Activated CD4-positive, alpha-beta T cell treated with anti-CD3 and anti-CD28 coated beads for 4 hours (primary cell): Measurements from ENCODE around the gene NR1D2.
"Not testable (repeated sequence)": the region's sequence is repeated elsewhere in the genome, so short reads cannot be mapped to it uniquely, and the experiment has no call there.

Source experiments
- DNase-seq, 2 donors: peaks; one replicate each; pipeline ENCODE4 v3.0.0-alpha.2; 2020

NR1D2 gene

DNA sequence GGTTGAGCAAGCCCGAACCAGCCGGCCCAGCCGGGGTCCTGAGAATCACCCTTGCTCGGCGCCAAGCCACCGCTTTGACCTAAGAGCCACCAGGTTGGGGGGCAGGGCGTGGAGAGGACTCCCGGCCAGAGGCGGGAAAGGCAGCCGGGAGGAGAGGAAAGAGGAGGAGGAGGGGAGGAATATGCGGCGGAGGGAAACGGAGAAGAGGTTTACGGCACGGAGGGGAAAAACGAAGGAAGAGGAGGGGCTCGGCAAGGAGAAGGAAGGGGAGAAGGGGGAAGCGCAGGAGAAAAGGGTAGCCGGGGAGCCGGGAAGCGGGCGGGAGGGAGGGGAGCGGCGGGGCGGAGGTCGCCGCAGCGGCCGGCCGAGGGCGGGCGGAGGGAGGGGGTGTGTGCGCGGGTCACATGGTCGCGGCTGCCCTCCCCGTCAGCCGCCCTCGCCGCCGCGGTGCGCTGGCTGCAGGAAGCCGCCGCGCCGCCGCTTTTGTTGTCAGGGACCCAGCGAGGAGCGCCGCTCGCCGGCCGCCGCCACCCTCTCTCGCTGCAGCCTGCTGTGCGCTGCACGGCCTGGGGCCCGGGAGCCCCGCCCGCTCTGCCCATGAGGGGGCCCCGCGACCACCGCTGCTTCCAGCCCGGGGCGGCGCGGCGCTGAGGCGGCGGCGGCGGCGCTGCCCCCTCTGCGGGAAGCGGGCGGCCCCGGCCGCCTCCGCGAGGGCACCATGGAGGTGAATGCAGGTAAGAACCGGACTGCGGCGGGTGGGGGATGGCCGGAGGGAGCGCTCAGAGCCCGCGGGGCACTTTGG, at the start of gene NR1D2:
Gene NR1D2, plus strand, starts transcription at position 426 of the 802 bp plus-strand sequence. Its CDS starts 293 bp downstream, at position 719.
- DNase-seq: peak; percentile 73 to 81

DNA sequence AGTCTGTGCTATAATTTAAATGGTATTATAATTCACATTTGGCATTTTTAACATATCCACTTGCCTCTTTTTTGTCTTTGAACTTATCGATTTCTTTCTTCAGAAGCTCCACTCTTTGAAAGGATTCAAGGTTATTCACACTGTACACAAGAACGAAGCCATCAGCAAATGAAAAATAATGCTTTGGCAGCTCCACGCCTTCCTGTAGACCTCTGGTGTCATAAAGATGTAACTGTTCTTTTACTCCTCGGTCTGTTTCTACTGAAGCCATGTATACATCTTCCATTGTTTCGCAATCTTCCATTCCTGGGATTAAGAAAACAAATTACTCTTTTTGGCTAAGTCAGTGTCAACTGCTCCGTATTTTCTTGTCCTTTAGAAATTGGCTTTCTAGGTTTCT, 44.3 kb upstream of the NR1D2 start:
- DNase-seq: no peak

DNA sequence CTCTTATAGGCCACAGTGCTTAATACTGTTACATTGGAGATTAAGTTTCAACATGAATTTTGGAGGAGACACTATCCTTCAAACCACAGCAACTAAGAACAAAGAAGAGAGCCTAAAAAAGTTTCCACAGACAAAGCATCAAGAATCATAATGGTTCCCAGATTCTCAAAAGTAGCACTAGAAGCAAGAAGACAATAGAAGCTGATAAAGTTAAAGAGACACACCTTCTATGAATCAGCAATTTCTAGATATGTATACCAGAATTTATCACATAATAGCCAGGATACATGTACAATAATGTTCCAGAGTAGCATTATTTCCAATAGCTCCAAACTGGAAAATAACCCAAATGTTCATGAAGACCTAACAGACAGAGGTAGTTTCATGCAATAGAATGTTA, 40.5 kb upstream of the NR1D2 start:
- DNase-seq: no peak

DNA sequence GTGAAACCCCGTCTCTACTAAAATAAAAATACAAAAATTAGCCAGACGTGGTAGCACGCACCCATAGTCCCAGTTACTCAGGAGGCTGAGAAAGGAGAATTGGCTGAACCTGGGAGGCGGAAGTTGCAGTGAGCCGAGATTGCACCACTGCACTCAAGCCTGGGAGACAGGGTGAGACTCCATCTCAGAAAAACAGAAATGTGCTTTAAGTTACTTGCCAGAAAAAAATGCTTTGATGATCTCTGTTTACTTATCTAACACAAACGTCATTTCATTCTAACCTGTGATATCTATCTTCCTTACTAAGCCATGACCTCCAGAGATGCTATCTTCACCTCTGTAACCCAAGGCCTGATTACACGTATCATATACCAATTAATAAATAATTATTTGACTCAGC, 35.7 kb upstream of the NR1D2 start:
- DNase-seq: no peak

DNA sequence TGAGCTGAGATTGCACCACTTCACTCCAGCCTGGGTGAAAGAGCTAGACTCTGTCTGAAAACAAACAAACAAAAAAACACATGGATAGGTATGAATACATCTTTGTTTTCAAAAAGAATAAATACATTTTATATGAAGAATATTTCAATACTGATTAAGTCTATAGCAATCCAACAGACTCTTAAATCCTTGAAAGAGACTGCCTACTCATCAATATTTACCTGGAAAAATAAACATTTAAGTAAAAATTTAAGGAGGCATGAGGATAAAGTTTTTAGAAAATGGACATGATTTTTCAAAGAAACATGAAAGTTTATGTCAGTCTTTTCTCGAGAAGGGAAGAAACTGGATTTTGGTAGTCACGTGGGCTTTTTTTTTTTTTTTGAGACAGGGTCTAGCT, 33.7 kb upstream of the NR1D2 start:
- no peak for DNase-seq

DNA sequence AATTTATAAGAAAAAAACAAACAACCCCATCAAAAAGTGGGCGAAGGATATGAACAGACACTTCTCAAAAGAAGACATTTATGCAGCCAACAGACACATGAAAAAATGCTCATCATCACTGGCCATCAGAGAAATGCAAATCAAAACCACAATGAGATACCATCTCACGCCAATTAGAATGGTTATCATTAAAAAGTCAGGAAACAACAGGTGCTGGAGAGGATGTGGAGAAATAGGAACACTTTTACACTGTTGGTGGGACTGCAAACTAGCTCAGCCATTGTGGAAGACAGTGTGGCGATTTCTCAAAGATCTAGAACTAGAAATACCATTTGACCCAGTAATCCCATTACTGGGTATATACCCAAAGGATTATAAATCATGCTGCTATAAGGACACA, 32.8 kb upstream of the NR1D2 start:
- not testable (repeated sequence) for DNase-seq

DNA sequence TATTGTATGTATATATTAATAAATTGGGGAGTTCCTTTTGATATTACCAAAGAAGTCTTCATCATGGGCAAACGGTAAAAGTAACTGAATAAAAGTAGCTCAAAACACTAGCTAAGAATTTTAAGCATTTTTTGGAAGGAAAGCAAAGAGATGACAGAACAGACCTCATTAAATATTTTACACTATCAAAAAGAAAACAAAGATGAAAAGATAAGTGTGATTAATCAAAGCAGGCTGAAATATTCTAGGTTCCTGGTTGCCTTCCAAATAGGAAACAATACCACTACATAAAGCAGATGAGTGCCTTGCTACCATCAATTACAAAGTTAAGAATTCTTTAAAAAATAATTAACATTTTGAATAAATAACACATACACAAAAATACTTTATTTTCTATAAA, 31.9 kb upstream of the NR1D2 start:
- no peak for DNase-seq

DNA sequence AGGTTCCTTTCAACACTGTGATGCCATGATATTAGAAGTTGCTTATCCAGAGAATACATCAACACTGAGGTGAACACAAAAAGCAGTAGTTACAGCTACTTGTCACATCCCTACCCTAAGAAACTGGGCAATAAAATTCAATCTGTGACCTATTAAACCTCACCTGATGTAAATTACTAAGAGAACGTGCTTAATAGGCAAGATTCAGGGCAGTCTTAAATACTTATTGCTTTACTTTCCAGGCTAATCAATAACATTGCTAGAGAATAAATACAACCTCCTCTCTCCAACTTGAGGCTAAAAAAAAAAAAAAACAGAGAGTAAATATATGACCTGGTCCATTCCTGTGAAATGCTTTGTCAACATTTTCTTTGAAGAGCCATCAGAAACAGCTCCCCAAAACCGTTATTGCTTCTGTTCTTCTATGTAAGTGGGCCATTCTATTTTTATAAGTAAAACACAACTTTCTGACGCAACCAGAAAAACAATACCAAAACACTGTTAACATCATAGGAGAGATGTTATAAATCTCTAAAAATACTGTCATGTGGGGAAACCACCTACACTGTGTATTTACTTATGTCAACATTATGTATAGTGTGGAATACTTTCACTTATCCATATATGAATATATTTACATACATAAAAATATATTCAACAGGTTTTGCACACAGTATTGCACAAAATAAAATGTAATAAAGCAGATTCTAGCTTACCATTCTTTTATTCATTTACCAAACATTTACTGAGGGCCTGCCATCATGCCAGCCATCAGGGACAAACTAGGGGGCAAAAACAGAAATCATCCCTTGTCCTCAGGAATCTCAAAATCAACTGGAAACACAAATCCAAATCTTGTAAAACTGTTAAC, 31.0 kb upstream of the NR1D2 start:
- no peak for DNase-seq

DNA sequence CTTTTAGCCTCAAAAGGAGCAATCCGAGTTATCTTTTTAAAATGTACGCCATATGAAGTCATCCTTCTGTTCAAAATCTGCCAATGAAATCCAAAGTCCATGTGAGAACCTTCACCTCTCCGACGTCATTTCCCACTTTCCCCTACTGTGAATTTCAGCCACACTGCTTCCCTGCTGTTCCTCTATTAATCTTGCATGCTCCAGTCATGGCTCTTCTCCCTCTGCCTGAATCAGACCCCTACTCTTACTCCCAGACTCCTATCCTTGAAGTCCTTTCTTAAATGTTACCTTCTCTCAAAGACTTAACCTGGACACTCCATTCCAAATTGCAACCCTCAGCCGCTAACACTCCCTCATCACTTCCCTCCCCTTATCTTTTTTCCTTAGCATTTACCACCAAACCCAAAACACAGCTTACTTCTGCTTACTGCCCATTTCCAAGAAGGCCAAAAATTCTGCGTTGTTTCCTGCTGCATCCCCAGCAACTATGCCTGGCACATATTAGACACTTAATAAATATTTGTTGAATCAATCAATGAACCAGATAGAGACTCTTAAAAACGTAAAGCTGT, 29.5 kb upstream of the NR1D2 start:
- DNase-seq: no peak

DNA sequence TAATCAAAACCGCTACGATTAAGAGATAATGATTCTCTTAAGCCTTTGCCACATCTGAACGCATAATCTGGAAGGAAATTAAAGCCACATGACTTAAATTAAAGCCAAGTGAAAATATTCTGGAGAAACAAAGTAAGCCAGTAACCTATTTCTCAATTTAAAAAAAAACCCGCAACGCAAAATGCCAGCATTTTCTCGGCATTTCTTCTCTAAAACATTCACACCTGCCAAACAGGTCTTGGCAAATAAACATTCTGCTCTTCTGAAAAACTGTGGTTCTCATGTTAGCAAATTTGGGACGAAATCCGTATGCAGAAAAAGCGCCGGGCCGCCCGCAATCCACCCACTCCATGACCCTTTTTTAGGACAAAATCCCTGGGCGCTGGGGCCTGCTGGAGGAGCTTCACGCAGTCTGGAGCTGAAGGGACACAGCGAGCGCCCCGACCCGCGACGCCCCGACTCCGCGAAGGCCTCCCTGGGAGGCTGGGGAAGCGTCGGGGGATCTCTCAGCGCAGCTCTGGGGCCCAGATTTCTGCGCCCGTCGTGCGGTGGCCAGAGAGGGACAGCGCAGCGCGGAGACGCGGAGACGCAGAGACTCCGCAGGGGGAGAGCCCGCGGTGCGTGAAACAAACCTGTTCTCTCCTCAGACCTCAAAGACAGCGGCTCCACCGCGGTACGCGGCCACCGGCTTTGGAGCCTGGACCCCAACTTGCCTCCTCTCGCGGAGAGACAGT, 28.8 kb upstream of the NR1D2 start:
- no peak for DNase-seq

DNA sequence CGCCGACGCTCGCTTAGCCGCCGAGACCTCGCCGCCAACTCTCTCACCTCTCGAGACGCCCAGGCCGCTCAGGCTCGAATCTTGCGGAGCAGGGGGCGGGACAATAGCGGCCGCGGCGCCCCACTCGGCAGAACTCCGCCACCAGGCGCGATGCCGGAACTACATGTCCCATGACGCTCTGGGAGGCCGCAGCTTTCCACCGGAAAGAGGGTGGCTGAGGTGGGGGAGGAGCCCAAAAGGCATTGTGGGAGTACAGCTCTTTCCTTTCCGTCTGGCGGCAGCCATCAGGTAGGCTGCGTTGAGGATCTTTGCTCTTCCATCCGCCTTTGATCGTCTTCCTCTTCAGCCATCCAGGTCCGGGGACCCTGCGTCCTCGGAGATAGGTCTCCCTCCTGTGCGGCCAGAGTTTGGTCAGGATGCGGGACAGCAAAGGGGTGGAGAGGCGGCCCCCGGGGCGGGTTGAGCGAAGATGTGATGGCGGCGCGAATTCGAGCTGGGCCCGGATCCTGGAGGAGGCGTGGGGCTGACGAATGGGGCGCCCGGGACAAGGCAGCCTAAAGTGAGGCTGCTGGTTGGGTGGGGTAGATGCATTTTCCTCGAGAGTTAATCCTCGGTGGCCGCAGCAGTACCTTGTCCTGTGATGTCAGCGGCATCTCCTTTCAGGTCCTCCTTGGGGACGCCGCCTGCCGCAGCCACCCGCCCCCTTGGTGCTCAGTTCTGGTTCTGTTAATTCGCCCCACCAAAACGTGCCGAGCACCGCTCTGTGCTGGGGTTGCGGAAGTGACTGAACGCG, 28.0 kb upstream of the NR1D2 start, which contains the start of the genes NKIRAS1 and RPL15:
Gene NKIRAS1, minus strand, starts transcription at position 105 of the 793 bp plus-strand sequence. CDS start 6,086 bp downstream, outside the sequence.
Gene RPL15, plus strand, starts transcription at position 247 of the 793 bp plus-strand sequence. CDS start 728 bp downstream, outside the sequence.
- DNase-seq: peak; percentile 97

DNA sequence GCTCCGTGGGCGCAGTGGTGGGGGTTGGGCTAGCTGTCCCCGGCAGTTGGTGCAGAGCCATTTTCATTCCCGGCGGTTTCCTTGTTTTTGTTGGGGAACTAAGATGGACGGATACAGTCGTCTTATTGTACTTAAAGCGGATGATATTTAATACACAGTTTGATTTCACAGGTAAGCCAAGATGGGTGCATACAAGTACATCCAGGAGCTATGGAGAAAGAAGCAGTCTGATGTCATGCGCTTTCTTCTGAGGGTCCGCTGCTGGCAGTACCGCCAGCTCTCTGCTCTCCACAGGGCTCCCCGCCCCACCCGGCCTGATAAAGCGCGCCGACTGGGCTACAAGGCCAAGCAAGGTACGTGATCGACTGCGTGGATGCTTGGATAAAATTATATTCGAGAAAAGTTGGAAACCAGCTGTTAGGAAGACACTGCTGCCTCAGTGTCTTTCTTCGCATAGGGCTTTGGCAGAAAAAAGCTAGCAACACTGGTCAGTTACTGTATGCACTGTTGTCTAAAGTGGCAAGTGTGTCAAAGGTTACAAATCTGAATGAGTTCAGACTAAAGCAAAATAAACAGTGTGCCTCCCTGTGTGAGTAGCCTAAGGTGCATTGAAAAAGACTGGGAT, 27.3 kb upstream of the NR1D2 start:
- not testable (repeated sequence) for DNase-seq

DNA sequence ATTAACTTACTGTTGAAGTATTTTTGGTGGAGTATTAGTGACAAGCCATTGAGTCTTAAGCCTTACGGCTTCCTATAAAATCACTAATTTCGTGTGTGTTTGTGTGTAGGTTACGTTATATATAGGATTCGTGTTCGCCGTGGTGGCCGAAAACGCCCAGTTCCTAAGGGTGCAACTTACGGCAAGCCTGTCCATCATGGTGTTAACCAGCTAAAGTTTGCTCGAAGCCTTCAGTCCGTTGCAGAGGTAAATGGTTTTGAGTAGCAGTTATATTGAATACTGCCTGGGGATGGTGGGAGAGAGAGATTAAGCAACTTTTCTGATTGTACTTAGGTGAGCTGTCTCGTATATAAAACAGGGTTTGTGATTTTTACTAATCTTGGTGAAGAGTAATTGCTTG, 26.8 kb upstream of the NR1D2 start:
- not testable (repeated sequence) for DNase-seq

DNA sequence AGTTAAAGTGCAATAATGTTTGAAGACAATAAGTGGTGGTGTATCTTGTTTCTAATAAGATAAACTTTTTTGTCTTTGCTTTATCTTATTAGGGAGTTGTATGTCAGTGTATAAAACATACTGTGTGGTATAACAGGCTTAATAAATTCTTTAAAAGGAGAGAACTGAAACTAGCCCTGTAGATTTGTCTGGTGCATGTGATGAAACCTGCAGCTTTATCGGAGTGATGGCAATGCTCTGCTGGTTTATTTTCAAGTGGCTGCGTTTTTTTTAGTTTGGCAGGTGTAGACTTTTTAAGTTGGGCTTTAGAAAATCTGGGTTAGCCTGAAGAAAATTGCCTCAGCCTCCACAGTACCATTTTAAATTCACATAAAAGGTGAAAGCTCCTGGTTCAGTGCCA, 25.5 kb upstream of the NR1D2 start:
- no peak for DNase-seq

DNA sequence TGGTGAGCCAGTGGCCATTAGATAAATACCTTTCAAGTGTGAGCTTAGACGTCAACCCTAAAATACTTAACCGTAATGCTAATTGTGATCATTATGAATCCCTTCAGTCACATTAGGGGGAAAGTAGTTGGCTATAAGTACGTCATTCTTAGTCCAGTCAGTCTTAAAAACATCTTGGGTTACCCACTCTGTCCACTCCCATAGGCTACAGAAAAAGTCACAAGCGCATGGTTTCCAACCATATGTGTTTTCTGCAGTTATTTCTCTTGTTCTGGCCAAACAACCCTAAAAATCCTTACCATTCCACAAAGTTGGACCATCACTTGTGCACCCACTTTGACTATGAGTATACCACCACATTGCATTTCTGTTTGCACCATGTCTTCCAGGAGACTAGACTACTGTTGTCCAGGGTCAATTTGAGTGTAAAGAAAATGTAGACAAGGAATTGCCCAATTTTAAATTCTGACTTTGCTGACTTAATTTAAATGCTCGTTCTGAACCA, 24.9 kb upstream of the NR1D2 start:
- no peak for DNase-seq

DNA sequence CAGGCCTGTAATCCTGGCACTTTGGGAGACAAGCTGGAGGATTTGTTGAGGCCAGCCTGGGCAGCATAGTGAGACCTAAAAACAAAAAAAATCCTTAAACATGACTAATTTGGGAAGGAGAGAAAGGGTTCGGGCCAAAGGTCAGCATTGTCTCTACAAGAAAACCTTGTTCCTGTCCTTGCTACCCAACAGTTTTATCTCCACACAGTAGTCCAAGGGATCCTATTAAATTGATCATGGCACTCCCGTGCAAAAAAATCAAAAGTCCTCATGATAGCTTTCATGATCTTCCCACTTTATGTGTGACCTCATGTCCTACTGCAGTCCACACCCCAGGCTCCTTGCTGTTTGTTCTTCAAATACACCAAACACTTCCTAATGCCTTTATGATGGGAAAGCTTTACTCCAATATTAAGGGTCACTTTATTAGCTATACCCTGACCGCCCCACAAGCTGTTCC, 24.0 kb upstream of the NR1D2 start:
- no peak for DNase-seq

DNA sequence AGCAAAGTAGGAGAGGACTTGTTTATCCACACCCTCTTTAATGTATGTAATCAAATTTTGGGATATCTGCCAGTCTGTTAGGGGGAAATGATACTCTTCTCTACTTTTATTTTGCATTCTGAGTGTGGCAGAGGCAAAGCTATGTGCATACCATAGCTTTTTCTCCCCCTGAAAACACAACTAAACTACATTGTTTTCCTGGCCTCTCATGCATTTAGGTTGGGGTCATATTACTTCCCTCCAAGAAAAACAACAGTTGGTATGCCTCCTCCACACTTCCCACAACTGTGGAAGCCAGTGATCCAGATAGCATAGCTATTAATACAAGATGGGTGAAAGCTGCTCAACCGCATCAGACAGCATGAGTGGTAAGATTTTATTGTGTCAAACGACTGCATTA, 21.3 kb upstream of the NR1D2 start:
- no peak for DNase-seq

DNA sequence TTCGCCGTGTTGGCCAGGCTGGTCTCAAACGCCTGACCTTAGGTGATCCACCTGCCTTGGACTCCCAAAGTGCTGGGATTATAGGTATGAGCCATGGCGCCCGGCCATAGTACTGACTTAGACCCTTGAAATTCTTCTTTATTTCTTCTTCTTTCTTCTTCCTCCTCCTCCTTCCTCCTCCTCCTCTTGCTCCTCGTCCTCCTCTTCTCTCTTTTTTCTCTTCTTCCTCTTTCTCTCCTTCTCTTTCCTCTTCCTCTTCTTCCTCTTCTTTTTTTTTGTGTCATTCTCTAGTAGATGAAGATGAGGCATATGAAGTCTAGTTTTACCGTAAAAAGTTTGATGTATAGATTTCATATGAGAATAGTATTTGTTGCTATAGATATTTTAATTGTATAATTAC, 18.8 kb upstream of the NR1D2 start:
- no peak for DNase-seq

DNA sequence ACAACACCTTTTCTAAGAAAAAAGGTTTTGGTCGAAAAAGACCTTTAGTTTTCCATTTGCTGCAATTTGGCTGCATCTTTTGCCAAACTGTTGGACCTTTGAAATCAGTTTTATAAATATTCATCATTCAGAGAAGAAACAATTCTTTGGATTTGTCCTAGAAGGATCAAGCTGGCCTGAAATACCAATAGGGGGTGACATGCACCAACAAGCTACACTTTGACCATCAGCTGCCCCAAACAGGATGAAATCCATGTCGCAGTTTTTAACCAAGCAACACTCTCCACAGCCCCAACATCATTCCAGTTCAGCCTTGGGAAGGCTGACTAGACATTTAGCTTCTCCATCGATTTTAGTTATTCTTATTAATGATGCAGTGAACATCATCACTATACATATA, 18.4 kb upstream of the NR1D2 start:
- DNase-seq: no peak

DNA sequence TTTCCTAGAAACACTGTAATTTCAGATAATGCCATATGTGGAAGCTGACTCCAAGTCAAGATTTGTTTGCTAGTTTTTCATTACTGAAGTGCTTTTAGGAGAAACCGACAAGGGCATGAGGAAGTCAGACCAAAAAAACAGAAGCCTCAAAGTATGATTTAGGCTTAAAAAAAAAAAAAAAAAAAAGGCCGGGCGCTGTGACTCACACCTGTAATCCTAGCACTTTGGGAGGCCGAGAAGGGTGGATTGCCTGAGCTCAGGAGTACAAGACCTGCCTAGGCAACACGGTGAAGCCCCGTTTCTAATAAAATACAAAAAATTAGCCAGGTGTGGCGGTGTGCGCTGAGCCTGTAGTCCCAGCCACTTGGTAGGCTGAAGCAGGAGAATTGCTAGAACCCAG, 16.6 kb upstream of the NR1D2 start:
- DNase-seq: no peak

DNA sequence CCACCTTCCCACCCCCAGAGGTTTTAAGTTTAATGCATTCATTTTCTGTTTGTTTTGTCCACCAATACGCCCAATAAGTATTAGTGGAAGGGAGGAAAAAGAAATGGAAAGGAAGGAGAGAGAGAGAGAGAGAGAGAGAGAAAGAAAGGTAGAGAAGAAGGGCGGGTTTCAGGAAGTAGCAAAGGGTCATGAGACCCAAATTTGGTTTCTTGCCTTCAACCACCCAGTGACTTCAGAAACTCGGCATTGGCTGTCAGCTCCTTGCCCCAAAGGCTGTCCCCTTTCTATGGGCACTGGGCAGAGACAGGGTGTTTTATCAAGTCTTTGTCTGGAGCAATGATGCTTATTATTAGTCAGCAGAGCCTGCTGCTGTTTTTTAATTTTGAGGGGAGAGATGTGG, 13.5 kb upstream of the NR1D2 start:
- DNase-seq: no peak
